ENCODE measurements around the gene ANKRD53.
A peak's percentile ranks its signal among the peaks of the same experiment; 100 is the strongest.
"Not testable (repeated sequence)": the region's sequence is repeated elsewhere in the genome, so short reads cannot be mapped to it uniquely, and the experiment has no call there.

The ANKRD53 gene

DNA sequence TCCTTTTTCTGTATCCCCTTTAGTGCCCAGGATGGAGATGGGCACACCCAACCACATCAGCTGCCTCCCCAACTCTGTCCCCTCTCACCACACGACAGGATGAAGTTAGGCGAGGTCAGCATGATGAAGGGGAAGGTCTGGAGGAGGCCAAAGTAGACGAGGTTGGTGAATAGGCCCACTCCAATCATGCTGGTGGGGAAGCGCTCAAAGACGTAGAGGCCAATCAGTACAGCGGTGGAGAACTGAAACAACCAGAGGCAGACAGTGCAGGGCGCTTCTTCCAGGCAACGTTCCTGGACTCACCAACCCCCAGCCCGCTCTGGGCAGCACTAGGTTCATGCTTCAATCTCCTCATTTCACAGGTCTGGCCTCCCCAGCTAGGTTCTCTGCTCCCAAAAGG is 13.3 kb downstream of the ANKRD53 start:
- DNase-seq (ENCODE audit: extremely low spot score) = no peak
- ChIA-PET CTCF (no interaction called here), POLR2A (no interaction called here)
- TF ChIP-seq HDGF (IDR thresholded peaks at IDR 0.05; ENCODE audit: borderline replicate concordance) (no peak), PKNOX1 (IDR thresholded peaks at IDR 0.05) (no peak), FOXA1 (IDR thresholded peaks at IDR 0.05) (no peak), TARDBP (IDR thresholded peaks at IDR 0.05) (no peak), NFRKB (IDR thresholded peaks at IDR 0.05) (no peak), ZNF384 (IDR thresholded peaks at IDR 0.05) (no peak), ARNT (IDR thresholded peaks at IDR 0.05) (no peak), SP1 (IDR thresholded peaks at IDR 0.05) (no peak), L3MBTL2 (conservative IDR thresholded peaks at IDR 0.05) (no peak), SUZ12 (IDR thresholded peaks at IDR 0.05) (no peak), ELF4 (IDR thresholded peaks at IDR 0.05) (no peak), BHLHE40 (IDR thresholded peaks at IDR 0.05; ENCODE audit: borderline replicate concordance) (no peak), FOXK2 (IDR thresholded peaks at IDR 0.05) (no peak), CTBP1 (IDR thresholded peaks at IDR 0.05; ENCODE audit: borderline replicate concordance) (no peak), LEF1 (IDR thresholded peaks at IDR 0.05; ENCODE audit: borderline replicate concordance) (no peak), FOXM1 (IDR thresholded peaks at IDR 0.05; ENCODE audit: borderline replicate concordance) (no peak)

DNA sequence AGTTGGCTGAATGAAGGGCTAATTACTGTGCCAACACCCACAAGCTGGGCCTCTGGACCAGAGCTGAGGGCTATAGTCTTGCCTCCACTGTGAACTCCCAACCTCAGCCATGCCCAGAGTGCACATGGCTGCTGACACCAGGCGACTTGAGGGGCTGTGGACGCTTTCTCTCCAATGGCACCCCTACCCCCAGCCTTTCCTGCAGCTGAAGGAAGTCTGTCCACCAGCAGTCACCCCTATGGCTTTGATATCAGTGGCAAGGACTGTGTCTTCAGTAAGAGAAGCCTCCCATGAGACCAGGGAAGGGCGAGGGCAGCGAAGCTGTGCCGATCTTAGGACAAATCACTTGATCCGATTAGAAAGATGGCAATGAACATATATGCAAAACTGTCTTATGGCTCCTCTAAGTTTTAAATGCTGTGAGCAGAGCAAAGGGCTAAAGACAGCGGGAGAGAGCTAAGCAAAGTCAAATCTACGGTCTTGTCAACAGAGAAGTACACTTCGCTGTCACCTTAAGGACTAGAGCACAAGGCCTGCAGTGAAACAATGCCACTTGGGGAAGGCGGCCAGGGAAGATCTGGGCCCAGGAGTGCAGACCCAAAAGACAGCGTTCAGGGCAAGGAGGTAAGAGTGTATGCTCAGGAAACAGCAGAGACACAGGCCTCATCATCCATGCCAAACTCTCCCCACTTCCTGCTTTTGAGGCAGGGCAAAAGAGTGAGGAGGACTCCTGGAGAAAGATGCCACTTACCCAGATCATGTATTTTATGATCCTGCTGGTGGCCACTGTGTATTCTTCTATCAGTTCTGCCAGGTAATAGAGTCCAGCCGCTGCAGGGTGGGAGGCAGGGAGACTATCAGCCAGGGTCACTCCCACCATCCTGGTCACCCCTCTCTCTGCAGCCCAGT is 14.8 kb downstream of the ANKRD53 start:
- TF ChIP-seq LEF1 (IDR thresholded peaks at IDR 0.05; ENCODE audit: borderline replicate concordance) (no peak), HDGF (IDR thresholded peaks at IDR 0.05; ENCODE audit: borderline replicate concordance) (no peak), BHLHE40 (IDR thresholded peaks at IDR 0.05; ENCODE audit: borderline replicate concordance) (no peak), FOXA1 (IDR thresholded peaks at IDR 0.05) (no peak), SUZ12 (IDR thresholded peaks at IDR 0.05) (no peak), TARDBP (IDR thresholded peaks at IDR 0.05) (no peak), L3MBTL2 (conservative IDR thresholded peaks at IDR 0.05) (no peak), FOXK2 (IDR thresholded peaks at IDR 0.05) (no peak), SP1 (IDR thresholded peaks at IDR 0.05) (no peak), PKNOX1 (IDR thresholded peaks at IDR 0.05) (no peak), CTBP1 (IDR thresholded peaks at IDR 0.05; ENCODE audit: borderline replicate concordance) (no peak)
- POLR2A ChIA-PET = no interaction called here
- DNase-seq (ENCODE audit: extremely low spot score) = peak; percentile 3
- CTCF ChIA-PET = interaction anchor here (1.0 kb wide), 1 partner anchor 9 kb away, joined by 3 read pairs; no protein-coding TSS in a partner anchor

- POLR2A ChIA-PET = no interaction called here
- TF ChIP-seq SUZ12 (IDR thresholded peaks at IDR 0.05) = no peak
- no peak for TF ChIP-seq CTBP1 (IDR thresholded peaks at IDR 0.05; ENCODE audit: borderline replicate concordance)
- no peak for TF ChIP-seq FOXA1 (IDR thresholded peaks at IDR 0.05)
- TF ChIP-seq ELF4 (IDR thresholded peaks at IDR 0.05) = no peak
- no peak for TF ChIP-seq FOXM1 (IDR thresholded peaks at IDR 0.05; ENCODE audit: borderline replicate concordance)
- TF ChIP-seq FOXK2 (IDR thresholded peaks at IDR 0.05) = no peak
- TF ChIP-seq L3MBTL2 (conservative IDR thresholded peaks at IDR 0.05) = no peak
- TF ChIP-seq ARNT (IDR thresholded peaks at IDR 0.05) = no peak
- no peak for TF ChIP-seq TARDBP (IDR thresholded peaks at IDR 0.05)
- TF ChIP-seq ZNF384 (IDR thresholded peaks at IDR 0.05) = no peak
- no peak for TF ChIP-seq LEF1 (IDR thresholded peaks at IDR 0.05; ENCODE audit: borderline replicate concordance)
- no peak for TF ChIP-seq HDGF (IDR thresholded peaks at IDR 0.05; ENCODE audit: borderline replicate concordance)
- TF ChIP-seq SP1 (IDR thresholded peaks at IDR 0.05) = no peak
- TF ChIP-seq PKNOX1 (IDR thresholded peaks at IDR 0.05) = no peak
- no peak for TF ChIP-seq NFRKB (IDR thresholded peaks at IDR 0.05)
- TF ChIP-seq BHLHE40 (IDR thresholded peaks at IDR 0.05; ENCODE audit: borderline replicate concordance) = no peak
- CTCF ChIA-PET = no interaction called here
- peak; percentile 39 for DNase-seq (ENCODE audit: extremely low spot score)
Observed at GRCh38 chr2:70994009-70994698, 15.7 kb downstream of the ANKRD53 start.

DNA sequence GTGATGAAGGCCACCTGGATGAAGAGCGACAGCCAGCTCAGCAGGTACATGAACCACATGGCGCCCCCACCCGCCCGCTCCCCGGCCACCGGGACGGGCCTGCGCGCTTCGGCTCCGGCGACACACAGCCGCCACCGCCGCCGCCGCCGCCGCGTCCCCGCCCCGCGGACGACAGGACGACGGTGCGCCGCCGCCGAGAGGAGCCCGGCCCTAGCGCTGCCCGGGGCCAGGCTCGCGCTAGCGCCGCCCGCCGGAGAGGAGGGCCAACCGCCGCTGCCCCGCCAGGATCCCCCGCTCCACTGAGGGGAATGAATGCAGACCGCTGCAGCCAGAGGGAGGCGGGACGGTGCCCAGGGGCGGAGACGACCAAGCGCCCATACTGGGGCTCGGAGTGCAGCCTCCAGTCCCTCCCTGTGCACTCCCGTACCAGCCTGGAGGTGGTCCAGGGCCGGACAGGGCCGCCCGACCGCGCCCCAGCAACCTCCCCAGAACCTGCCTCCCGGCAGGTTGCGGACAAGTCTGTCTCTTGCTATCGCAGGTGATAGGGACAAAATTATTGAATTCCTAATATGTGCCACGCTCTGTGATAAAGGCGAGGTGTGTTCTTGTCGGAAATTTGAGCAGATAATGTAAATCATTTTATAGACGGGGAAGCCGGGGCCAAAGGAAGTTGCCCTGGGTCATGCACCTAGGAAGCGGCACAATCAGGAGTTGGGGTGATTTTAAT is 16.4 kb downstream of the ANKRD53 start, which contains the start of gene TEX261:
TSS of gene TEX261 (minus strand) at position 175 of the 727 bp plus-strand sequence. CDS start at position 59, 116 bp downstream.
- POLR2A ChIA-PET = no interaction called here
- CTCF ChIA-PET = no interaction called here
- TF ChIP-seq ZNF384 (IDR thresholded peaks at IDR 0.05) (no peak), ARNT (IDR thresholded peaks at IDR 0.05) (0 out of 2 replicates have a peak, but pooled peaks have one; percentile 22)
- DNase-seq (ENCODE audit: extremely low spot score) = peak; percentile 92

DNA sequence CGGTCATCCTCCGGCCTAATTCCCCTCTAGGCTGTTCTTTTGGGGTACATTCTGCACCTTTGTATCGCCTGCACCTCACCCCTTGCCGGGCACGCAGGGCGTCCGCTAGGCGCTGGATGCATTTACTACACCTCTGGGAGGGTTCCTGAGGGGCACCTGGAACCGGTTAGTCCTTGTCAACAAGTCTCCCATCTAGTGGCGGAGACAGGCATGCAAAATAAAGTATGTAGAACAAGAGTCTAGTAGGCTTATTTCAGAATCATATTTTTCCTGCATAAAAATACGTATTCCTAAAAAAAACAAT is 16.9 kb downstream of the ANKRD53 start:
- ChIA-PET POLR2A (no interaction called here), CTCF (no interaction called here)
- TF ChIP-seq L3MBTL2 (conservative IDR thresholded peaks at IDR 0.05) = no peak
- no peak for TF ChIP-seq PKNOX1 (IDR thresholded peaks at IDR 0.05)
- TF ChIP-seq CTBP1 (IDR thresholded peaks at IDR 0.05; ENCODE audit: borderline replicate concordance) = no peak
- no peak for TF ChIP-seq FOXM1 (IDR thresholded peaks at IDR 0.05; ENCODE audit: borderline replicate concordance)
- TF ChIP-seq NFRKB (IDR thresholded peaks at IDR 0.05) = no peak
- no peak for TF ChIP-seq ELF4 (IDR thresholded peaks at IDR 0.05)
- no peak for TF ChIP-seq FOXA1 (IDR thresholded peaks at IDR 0.05)
- TF ChIP-seq FOXK2 (IDR thresholded peaks at IDR 0.05) = no peak
- no peak for TF ChIP-seq TARDBP (IDR thresholded peaks at IDR 0.05)
- TF ChIP-seq HDGF (IDR thresholded peaks at IDR 0.05; ENCODE audit: borderline replicate concordance) = no peak
- TF ChIP-seq LEF1 (IDR thresholded peaks at IDR 0.05; ENCODE audit: borderline replicate concordance) = no peak
- TF ChIP-seq BHLHE40 (IDR thresholded peaks at IDR 0.05; ENCODE audit: borderline replicate concordance) = no peak
- TF ChIP-seq SP1 (IDR thresholded peaks at IDR 0.05) = no peak
- no peak for TF ChIP-seq SUZ12 (IDR thresholded peaks at IDR 0.05)
- no peak for TF ChIP-seq ZNF384 (IDR thresholded peaks at IDR 0.05)
- no peak for TF ChIP-seq ARNT (IDR thresholded peaks at IDR 0.05)
- peak; percentile 58 for DNase-seq (ENCODE audit: extremely low spot score)

- POLR2A ChIA-PET; CTCF ChIA-PET; DNase-seq (ENCODE audit: extremely low spot score): not testable (repeated sequence)
Observed at GRCh38 chr2:70998885-70999284, 20.5 kb downstream of the ANKRD53 start.
